ENCODE measurements around the gene KLK7. TPM values are rescaled to one million over a fixed set of nuclear protein-coding genes. Genes with fewer than 3 reads are reported as not detected.
"Not testable (repeated sequence)": the region's sequence is repeated elsewhere in the genome, so short reads cannot be mapped to it uniquely, and the experiment has no call there.

Gene KLK7
- total and polyA plus RNA-seq, 12 donors = 0.03 to 0.06 TPM; not detected in 10

- Histone ChIP-seq H3K4me1 (replicated peaks in 1 of 2) (no peaks in the 10 kb centered on the region), H3K9me3 (replicated peaks in 1 of 3) (no peaks in the 10 kb centered on the region), H3K27me3 (peaks cover 18% of the 10 kb centered on the region), H3K36me3 (replicated peaks in 1 of 2) (no peaks in the 10 kb centered on the region), H3K4me3 (no peak overlapping the region), H3K27ac (no peak overlapping the region)
- TF ChIP-seq POLR2A (IDR thresholded peaks at IDR 0.05) (no peak), CTCF (IDR thresholded peaks at IDR 0.05) (no peak)
- DNase-seq = no peak
- intact Hi-C loops (cut with DNase I) = no loop called here
- 58 to 66% (median 59%) methylated on average over 5 of the region's 5 CpGs for WGBS, 4 donors
These were observed 14.3 kb upstream of the KLK7 start for GRCh38 chr19:50998061-50998460.

- H3K9me3 ChIP-seq (replicated peaks in 1 of 3) = no peaks in the 10 kb centered on the region
- no peak for TF ChIP-seq CTCF (IDR thresholded peaks at IDR 0.05)
- TF ChIP-seq POLR2A (IDR thresholded peaks at IDR 0.05) = no peak
- no peaks in the 10 kb centered on the region for H3K36me3 ChIP-seq (replicated peaks in 1 of 2)
- no peak for DNase-seq
- no peaks in the 10 kb centered on the region for H3K27me3 ChIP-seq
- intact Hi-C loops (cut with DNase I) = no loop called here
- no peaks in the 10 kb centered on the region for H3K4me1 ChIP-seq (replicated peaks in 1 of 2)
- 72 to 85% (median 75%) methylated on average over 2 of the region's 2 CpGs for WGBS, 4 donors
- H3K27ac ChIP-seq = no peak overlapping the region
- H3K4me3 ChIP-seq = no peak overlapping the region
These were observed 10.4 kb upstream of the KLK7 start for GRCh38 chr19:50994129-50994528.

- 55 to 65% (median 60%) methylated on average over 2 of the region's 2 CpGs for WGBS, 4 donors
- H3K27me3 ChIP-seq = no peaks in the 10 kb centered on the region
- no peaks in the 10 kb centered on the region for H3K9me3 ChIP-seq (replicated peaks in 1 of 3)
- no peak for DNase-seq
- no peaks in the 10 kb centered on the region for H3K4me1 ChIP-seq (replicated peaks in 1 of 2)
- no peak overlapping the region for H3K27ac ChIP-seq
- TF ChIP-seq CTCF (IDR thresholded peaks at IDR 0.05) = no peak
- TF ChIP-seq POLR2A (IDR thresholded peaks at IDR 0.05) = no peak
- intact Hi-C loops (cut with DNase I) = no loop called here
- no peak overlapping the region for H3K4me3 ChIP-seq
- H3K36me3 ChIP-seq (replicated peaks in 1 of 2) = no peaks in the 10 kb centered on the region
These were observed 8.9 kb upstream of the KLK7 start for GRCh38 chr19:50992666-50993035.

GRCh38 chr19:50984416-50984815 lies 699 bp upstream of the KLK7 start:
- WGBS, 4 donors = 82 to 83% (median 82%) methylated on average over 14 of the region's 14 CpGs
- H3K9me3 ChIP-seq (replicated peaks in 1 of 3); DNase-seq; H3K4me3 ChIP-seq; H3K27me3 ChIP-seq; intact Hi-C loops (cut with DNase I); H3K27ac ChIP-seq; H3K4me1 ChIP-seq (replicated peaks in 1 of 2); H3K36me3 ChIP-seq (replicated peaks in 1 of 2): not testable (repeated sequence)

- Histone ChIP-seq H3K9me3 (replicated peaks in 1 of 3) (no peaks in the 10 kb centered on the region), H3K27me3 (peaks cover under 1% of the 10 kb centered on the region), H3K27ac (no peak overlapping the region), H3K4me3 (no peak overlapping the region), H3K36me3 (replicated peaks in 1 of 2) (no peaks in the 10 kb centered on the region), H3K4me1 (replicated peaks in 1 of 2) (no peaks in the 10 kb centered on the region)
- intact Hi-C loops (cut with DNase I) = no loop called here
- 70 to 86% (median 81%) methylated on average over 2 to 4 of the region's 4 CpGs for WGBS, 4 donors
- no peak for DNase-seq
- TF ChIP-seq POLR2A (IDR thresholded peaks at IDR 0.05) (no peak), CTCF (IDR thresholded peaks at IDR 0.05) (no peak)
These were observed 1.5 kb downstream of the KLK7 start for GRCh38 chr19:50982186-50982585.
